Measurements from ENCODE around the gene RYR3. TPM values are rescaled to one million over a fixed set of nuclear protein-coding genes. Genes with fewer than 3 reads are reported as not detected.

The RYR3 gene
- total RNA-seq, 1 experiment from 2014 or later, result 0.72 TPM

GRCh38 chr15:33384307-33384706 is 73.5 kb downstream of the RYR3 start:
- DNase-seq (ENCODE audit: low spot score), result no peak

DNA sequence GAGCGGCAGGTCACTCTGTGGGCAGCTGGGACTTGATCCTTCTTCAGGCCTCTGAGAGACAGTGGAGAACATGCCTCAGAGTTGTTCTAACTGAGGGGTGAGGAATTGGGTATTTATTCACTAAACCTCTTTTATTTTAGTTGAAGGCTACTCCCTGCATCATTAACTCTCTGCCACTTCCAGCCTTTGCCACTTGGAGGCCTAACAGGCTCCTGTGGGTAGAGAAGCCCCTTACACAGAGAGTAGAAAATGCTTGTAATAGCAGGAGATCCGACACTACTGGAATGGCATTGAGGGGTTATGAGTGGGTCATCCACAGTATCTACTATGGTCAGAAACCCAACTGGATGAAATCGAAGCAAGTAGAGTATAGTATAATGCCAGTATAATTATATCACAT is 81.7 kb downstream of the RYR3 start:
- DNase-seq (ENCODE audit: low spot score), result no peak

DNA sequence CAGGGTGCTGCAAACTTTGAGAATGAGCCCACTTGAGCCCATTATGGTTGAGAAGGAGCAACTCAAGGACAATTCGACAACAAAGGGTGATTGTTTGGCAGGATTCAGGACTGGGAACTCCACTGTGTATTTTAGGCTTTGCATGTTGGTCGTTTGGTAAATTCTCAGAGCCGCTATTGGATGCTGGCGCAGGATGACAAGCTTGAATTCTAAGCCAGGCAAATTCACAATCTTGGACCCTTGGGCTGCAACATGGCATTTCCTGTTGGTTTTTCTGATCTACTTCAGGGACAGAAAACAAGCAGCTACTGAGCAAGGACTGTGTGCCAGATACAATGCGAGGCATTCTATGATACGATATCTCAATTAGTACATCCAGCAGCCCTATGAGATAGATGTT is 82.8 kb downstream of the RYR3 start:
- DNase-seq (ENCODE audit: low spot score), result no peak

DNA sequence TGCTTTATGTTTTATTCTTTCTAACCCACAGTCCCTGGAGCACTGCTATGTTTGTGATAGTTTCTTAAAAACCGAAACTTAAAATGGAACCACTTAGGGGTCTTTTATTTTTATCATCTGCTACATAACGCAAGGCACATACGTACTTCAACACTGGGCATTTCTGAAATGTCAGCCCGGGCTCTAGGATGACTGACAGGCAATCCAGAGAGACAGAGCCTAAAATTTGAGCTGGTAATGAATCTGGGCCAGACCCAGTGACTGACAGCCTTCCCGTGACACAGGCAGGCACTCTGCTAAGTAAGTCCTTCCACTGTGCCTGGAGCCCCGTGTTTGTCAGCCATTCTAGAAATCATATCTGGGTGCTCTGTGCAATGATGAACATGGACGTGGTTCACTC is 84.6 kb downstream of the RYR3 start:
- no peak for DNase-seq (ENCODE audit: low spot score)

DNA sequence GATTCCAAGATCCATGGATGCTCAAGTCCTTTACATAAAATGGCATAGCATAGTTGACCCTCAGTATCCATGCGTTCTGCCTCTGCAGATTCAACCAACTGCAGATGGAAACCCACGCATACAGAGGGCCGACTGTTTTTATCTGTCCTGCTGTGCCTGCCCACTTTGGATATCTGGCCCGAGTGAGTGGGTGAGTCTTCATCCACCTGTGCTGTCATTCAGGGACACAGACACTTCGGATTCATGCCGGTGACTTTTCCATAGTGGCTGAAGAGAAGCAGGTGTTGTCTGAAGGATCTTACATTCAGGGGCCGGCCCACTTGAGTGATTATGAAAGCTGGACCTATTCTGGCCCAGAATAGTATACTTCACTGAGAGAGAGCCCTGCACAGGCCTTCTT is 85.1 kb downstream of the RYR3 start:
- DNase-seq (ENCODE audit: low spot score), result no peak

- no peak for DNase-seq (ENCODE audit: low spot score)
Measured at GRCh38 chr15:33396475-33396874, 85.7 kb downstream of the RYR3 start.

- no peak for DNase-seq (ENCODE audit: low spot score)
Measured at GRCh38 chr15:33398555-33398954, 87.8 kb downstream of the RYR3 start.

DNA sequence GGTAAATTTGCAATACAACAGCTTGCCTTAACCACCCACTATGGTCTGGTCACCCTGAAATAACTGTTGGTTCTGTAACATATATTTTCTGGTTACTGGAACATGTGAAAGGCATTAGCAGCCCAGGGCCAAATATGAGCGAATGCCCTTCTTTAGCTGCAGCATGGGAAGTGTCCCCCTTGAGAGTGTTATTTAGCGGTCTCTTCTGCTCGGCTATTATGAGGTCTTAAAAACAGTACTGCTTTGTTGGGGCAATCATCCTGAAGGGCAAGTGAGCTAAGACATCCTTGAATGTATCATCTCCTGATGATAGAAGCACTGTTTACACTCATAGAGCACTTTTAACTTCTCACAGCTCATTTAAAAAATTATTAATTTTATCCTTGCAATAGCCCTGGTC is 90.2 kb downstream of the RYR3 start:
- DNase-seq (ENCODE audit: low spot score), result no peak

GRCh38 chr15:33402600-33402999 is 91.8 kb downstream of the RYR3 start:
- DNase-seq (ENCODE audit: low spot score), result no peak

DNA sequence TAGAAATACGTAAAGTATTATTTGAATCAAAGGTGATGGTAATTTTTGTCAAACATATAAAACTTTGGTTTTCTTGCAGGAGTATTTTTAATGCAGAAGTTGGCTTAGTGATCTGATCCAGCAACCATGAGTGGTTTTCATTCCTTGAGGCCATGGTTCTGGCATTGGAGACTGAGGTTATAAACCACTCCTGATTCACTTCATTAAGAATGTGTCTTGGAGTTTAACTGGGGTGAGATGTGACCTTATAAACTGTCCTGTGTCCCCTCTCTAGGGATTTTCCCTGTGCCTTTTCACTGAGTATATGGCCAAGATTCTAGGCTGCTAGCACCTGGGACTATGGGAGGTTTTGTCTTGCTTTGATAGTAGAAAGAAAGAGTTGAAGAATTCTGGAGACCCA is 94.3 kb downstream of the RYR3 start:
- no peak for DNase-seq (ENCODE audit: low spot score)

DNA sequence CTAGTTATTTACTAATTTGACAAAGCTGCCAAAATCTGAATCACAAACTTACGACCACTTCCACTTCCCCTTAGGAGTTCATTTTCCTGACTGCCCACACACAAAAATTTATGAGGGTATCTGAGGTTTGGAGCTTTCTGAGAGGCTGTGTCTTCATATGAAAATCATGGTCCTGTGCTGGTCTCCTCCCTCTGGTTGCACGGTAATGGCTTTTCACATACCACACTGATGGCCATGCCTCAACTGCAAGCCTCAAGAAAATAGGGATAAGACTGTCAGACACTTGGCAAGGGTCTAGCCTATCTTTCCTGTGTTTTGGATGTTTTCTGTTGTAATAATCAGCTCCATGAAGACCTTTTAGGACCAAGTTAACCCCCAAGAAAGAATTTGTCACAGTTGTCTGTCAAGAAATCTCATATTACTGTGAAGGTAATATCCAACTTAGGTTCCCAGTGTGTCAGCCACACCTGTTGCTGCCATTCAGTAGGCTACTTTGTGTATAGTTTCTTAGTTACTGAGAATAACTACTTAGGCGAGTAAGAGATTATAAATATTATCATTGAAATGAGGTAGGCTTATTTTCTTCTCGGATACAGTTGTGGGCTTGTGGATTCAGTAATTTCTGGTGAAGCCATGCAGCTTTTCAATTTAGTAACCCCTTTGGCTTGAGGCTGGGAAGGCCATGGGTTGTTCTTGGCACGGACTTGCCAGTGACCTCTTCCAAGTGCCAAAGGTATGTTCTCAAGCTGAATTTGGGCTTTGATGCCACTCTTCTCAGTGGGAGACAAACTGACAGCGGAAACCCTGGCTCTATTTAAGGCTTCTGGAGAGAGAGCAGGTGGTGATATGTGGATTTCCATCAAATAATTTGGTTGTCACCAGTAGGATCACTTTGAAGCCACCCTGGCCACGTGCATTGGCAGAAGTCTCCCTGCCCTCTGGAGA is 101.1 kb downstream of the RYR3 start:
- no peak for DNase-seq (ENCODE audit: low spot score)

- DNase-seq (ENCODE audit: low spot score), result no peak
Measured at GRCh38 chr15:33419701-33420100, 108.9 kb downstream of the RYR3 start.

DNA sequence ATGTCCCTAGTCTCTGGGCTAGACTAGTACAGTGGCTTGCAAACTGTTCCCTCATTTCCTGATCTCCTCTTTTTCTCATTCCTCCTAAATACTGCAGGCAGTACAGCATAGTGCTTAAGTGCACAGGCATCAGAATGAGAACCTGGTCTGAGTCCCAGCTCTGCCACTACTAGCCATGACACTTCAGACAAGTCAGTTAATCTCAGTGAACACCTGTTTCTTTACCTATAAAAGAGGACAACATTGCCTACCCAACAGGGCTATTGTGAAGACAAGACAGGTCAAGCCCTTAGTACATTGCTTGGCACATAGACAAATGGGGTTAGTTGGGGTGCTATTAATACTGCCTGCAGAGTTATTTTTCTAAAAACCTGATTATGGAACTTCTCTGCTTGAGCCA is 113.3 kb downstream of the RYR3 start:
- no peak for DNase-seq (ENCODE audit: low spot score)

DNA sequence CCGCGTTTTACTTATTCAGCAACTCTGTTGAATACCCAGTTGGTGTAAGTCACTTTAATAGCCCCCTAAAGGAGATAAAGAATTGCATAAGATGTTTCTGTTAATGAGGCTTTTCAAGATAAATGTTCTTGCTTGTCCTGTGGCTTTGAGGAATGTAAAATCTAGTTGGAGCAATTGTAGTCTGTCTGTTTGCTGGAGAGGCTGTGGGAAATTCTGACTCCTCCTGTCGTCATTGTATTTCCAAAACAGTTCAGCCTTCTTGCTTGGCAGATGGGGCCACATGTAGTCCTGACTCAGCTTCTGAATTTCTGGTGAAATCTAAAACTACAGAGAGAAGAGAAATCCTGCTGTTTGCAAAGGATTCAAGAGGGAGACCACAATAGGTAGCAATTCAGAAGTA is 114.4 kb downstream of the RYR3 start:
- DNase-seq (ENCODE audit: low spot score), result peak; percentile 39

GRCh38 chr15:33430577-33430976 is 119.8 kb downstream of the RYR3 start:
- DNase-seq (ENCODE audit: low spot score), result no peak

DNA sequence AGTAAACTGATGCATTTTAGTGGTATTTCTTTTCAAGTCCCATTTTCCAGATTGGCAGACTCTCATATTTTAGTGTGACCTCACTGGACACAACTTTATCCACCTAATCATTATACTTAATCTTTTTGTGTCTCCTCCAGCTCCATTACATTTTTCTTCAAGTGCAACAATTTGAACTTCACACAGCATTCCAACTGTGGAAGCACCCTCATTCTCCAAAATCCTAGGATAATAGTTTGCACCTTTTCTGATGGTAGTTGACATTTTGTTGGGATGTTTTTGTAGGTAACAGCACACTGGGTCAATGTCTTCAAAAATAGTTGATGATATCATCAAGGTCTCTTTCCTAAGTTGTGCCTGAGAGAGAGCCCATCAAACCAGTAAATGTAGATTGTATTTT is 123.1 kb downstream of the RYR3 start:
- no peak for DNase-seq (ENCODE audit: low spot score)

- no peak for DNase-seq (ENCODE audit: low spot score)
Measured at GRCh38 chr15:33438396-33438795, 127.6 kb downstream of the RYR3 start.

- DNase-seq (ENCODE audit: low spot score), result no peak
Measured at GRCh38 chr15:33440900-33441299, 130.1 kb downstream of the RYR3 start.

DNA sequence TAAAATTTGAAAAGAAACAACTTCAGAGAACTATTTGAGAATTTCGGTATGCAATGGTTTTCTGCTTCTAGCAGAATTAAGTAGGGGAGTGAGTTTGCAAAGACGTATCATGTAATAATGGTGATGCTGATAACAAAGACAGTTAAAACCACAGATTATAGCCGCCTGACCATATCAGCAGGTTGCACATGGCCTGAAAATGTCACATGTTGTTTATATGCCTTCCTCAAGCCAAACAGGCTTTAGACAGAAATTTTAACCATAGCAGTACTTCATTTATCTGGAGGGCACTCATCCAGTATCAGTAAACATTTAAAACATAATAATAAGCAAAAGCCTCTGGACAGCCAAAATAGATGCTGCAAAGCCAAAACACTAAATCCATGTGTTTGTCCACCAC is 131.7 kb downstream of the RYR3 start:
- DNase-seq (ENCODE audit: low spot score), result no peak

DNA sequence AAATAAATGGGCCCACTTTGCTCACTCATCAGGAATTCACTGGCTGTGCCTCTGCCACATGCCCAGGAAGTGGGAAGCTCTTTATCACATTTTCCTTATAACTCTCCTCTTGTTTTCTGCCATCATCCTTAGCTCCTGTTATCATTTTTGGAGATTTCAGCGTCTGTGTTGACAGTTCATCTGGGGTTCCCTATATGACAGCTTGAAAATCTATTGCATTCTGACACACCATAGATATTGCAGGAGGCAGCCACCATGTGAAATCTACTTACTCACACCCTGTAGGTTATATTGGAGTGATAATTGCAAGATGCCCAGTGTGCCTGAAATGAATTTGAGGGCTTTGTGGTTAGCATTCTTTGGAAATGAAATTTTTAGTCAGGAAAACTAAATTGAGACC is 132.9 kb downstream of the RYR3 start:
- no peak for DNase-seq (ENCODE audit: low spot score)

GRCh38 chr15:33445984-33446383 is 135.2 kb downstream of the RYR3 start:
- DNase-seq (ENCODE audit: low spot score), result no peak

DNA sequence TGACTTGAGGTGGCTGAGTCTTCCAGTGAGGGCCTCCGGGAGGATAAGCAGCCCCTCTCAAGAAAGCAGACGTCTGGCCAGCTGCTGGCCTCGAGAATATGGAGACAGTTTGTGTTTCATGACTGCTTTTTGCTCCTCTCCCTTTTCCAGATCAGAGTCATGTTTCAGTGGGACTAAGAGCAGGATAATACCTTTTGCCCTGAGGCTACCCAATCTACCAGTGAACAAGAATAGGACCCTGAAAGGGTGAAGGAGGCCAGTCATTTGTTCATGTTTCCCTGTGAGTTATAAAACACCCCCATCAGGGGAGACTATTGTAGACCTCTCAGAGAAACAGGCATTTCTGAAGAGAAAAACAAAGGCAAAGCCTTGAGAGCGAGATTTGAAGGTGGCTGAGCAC is 137.4 kb downstream of the RYR3 start:
- no peak for DNase-seq (ENCODE audit: low spot score)

DNA sequence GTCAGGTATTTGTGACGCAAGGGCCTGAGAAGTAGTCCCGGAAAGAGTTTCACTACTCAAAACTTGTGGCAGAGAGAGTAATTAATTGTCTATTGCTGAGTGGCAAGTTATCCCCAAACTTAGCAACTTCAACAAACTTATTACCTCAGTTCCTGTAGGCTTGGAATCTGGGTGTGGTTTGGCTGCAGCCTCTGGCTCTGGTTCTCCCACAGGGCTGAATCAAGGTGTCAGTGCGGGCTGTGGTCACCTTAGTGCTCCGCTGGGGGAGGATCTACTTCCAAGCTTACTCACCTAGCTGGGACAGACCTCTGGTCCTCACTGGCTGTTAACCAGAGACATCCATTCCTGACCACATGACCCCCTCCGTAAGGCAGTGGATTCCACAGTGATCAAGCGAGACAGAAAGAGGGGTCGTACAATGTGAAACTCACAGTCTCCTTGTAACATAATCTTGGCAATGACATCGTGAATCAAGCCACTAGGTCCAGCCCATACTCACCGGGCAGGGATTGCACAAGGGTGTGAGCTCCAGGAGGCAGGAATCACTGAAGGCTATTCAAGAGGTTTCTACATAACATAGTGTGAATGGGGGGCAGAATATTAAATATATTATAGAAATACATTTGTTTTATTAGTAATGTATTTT is 138.3 kb downstream of the RYR3 start:
- DNase-seq (ENCODE audit: low spot score), result peak; percentile 8
